ENCODE data around the gene VTI1A. TPM values are rescaled to one million over a fixed set of nuclear protein-coding genes. Genes with fewer than 3 reads are reported as not detected.

VTI1A gene
- total and polyA plus RNA-seq, 7 donors = 9.9 to 31.5 (median 20.1) TPM

DNA sequence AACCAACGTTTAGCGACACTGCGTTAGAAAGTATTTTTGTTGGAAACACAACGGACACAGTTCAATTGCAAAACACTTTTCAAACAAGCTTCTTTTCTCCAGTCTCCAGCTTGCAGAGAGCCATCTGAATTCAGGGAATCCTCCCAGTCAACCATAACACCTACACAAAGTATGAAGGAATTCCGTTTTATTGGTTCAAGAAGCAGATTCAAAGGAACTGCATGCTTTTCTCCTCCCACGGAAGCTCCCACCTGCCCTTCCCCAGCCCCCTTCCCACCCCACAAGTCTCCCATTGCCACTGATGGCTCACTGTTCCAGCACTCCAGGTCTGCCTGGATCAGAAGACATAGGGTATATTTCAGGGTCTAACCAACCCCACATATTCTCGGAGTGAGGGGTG is 312.5 kb downstream of the VTI1A start:
- no peak for DNase-seq
- no peak for ATAC-seq
- H3K27me3 ChIP-seq (ENCODE audit: insufficient read depth in 3 of 3, low read length in 2 of 3) = no peaks in the 10 kb centered on the region
- no peaks in the 10 kb centered on the region for H3K36me3 ChIP-seq (ENCODE audit: insufficient read depth in 1 of 2, low read depth in 1 of 2)
- H3K4me1 ChIP-seq = no peaks in the 10 kb centered on the region
- H3K4me3 ChIP-seq = no peak overlapping the region
- TF ChIP-seq CTCF (IDR thresholded peaks at IDR 0.05) = no peak
- WGBS, 3 donors = 82 to 87% (median 85%) methylated on average over 7 of the region's 7 CpGs
- H3K9me3 ChIP-seq = no peaks in the 10 kb centered on the region
- intact Hi-C loops (cut with DNase I) = no loop called here
- no peak overlapping the region for H3K27ac ChIP-seq

DNA sequence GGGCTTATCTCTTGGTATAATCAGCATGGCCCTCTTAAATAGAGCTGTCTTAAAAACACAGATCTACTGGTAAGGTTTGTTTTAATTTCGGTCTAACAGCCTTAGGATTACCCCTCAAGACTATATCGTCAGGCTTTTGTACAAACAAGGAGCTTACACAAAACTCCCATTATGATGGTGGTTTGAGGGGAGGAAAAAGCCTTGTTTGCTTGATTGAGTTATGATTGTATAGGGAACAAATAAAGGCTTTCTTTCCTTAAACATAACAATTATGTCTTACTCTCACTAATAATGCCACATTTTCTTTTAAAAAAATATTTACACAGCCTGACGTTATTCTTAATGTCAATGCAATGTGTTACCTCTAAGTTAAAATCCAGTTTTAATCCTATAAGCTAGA is 314.2 kb downstream of the VTI1A start:
- ATAC-seq (no peak), DNase-seq (no peak)
- no peak for TF ChIP-seq CTCF (IDR thresholded peaks at IDR 0.05)
- 93 to 95% (median 94%) methylated on average over 3 of the region's 3 CpGs for WGBS, 3 donors
- no peaks in the 10 kb centered on the region for H3K27me3 ChIP-seq (ENCODE audit: insufficient read depth in 3 of 3, low read length in 2 of 3)
- H3K4me3 ChIP-seq = no peak overlapping the region
- H3K9me3 ChIP-seq = no peaks in the 10 kb centered on the region
- no peaks in the 10 kb centered on the region for H3K4me1 ChIP-seq
- intact Hi-C loops (cut with DNase I) = no loop called here
- H3K36me3 ChIP-seq (ENCODE audit: insufficient read depth in 1 of 2, low read depth in 1 of 2) = no peaks in the 10 kb centered on the region
- no peak overlapping the region for H3K27ac ChIP-seq

GRCh38 chr10:112763916-112764520 is 317.0 kb downstream of the VTI1A start:
- H3K4me1 ChIP-seq = peaks cover 15% of the 10 kb centered on the region
- no peak overlapping the region for H3K27ac ChIP-seq
- intact Hi-C loops (cut with DNase I) = no loop called here
- H3K36me3 ChIP-seq (ENCODE audit: insufficient read depth in 1 of 2, low read depth in 1 of 2) = no peaks in the 10 kb centered on the region
- H3K4me3 ChIP-seq = no peak overlapping the region
- DNase-seq (no peak), ATAC-seq (no peak)
- TF ChIP-seq CTCF (IDR thresholded peaks at IDR 0.05) = no peak
- 93 to 99% (median 98%) methylated on average over 11 of the region's 11 CpGs for WGBS, 3 donors
- H3K9me3 ChIP-seq = no peaks in the 10 kb centered on the region
- no peaks in the 10 kb centered on the region for H3K27me3 ChIP-seq (ENCODE audit: insufficient read depth in 3 of 3, low read length in 2 of 3)

DNA sequence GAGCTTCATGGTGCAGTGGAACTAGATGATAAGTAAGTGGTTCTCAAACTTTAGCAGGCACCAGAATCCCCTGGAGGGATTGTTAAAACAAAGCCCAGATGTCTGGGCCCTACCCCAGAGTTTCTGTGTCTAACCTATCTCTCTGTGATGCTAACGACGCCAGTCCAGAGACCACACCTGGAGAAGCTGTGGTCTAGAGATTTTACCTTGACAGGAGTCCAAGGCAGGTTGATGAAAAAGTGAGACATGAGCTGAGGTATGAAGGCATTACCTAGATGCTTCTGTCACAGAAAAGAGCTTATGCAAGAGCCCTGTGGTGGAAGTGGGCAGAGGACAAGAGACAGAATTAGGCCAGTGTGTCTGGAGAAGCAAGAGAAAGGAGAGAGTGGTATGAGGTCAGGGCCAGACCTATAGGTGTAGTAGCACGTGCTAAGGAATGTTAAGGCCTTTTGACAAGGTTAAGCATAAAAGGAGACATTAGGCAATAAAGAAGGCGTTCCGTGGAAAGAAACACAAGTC is 318.8 kb downstream of the VTI1A start:
- Histone ChIP-seq H3K27me3 (ENCODE audit: insufficient read depth in 3 of 3, low read length in 2 of 3) (no peaks in the 10 kb centered on the region), H3K4me1 (peaks cover 15% of the 10 kb centered on the region), H3K9me3 (no peaks in the 10 kb centered on the region), H3K27ac (no peak overlapping the region), H3K4me3 (no peak overlapping the region), H3K36me3 (ENCODE audit: insufficient read depth in 1 of 2, low read depth in 1 of 2) (no peaks in the 10 kb centered on the region)
- 91 to 93% (median 91%) methylated on average over 5 of the region's 5 CpGs for WGBS, 3 donors
- TF ChIP-seq CTCF (IDR thresholded peaks at IDR 0.05) = no peak
- ATAC-seq (no peak), DNase-seq (no peak)
- intact Hi-C loops (cut with DNase I) = no loop called here

DNA sequence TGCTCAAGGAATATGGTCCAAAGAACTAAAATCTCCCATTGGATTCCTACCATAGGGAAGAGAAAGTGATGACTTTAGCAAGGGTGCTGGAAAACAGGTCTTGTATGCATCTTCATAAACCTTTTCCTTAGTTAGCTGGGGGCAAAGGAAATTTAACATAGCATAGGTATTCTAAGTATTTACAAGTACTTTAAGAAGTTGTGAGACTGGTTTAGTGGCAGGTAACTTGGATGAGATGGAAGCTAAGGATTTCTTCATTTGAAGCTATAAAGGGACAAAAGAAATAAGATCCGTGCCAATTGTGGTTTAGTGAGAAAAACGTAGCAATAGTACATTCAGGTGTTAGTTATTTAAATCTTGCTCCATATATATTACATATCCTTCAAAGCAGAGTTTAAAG is 319.6 kb downstream of the VTI1A start:
- intact Hi-C loops (cut with DNase I) = no loop called here

More for the DNA sequence above, 319.6 kb downstream of the VTI1A start:
- DNase-seq (no peak), ATAC-seq (no peak)
- Histone ChIP-seq H3K36me3 (ENCODE audit: insufficient read depth in 1 of 2, low read depth in 1 of 2) (no peaks in the 10 kb centered on the region), H3K27me3 (ENCODE audit: insufficient read depth in 3 of 3, low read length in 2 of 3) (no peaks in the 10 kb centered on the region), H3K4me1 (peaks cover 15% of the 10 kb centered on the region), H3K4me3 (no peak overlapping the region), H3K9me3 (no peaks in the 10 kb centered on the region), H3K27ac (no peak overlapping the region)
- WGBS, 3 donors = 86 to 89% (median 89%) methylated on average over 2 of the region's 2 CpGs
- TF ChIP-seq CTCF (IDR thresholded peaks at IDR 0.05) = no peak
